Vagina (tissue), 2 donors: ENCODE measurements around the gene BIN1.

Experiments used
- POLR2A ChIP-seq, 2 donors: fragments of 450-650 bp; IDR thresholded peaks; one replicate each; pipeline ENCODE4 v1.6.1; 2017; ENCODE audit warnings: antibody characterized with exemption in 2 of 2, mild to moderate bottlenecking in 2 of 2, moderate library complexity in 2 of 2
- POLR2AphosphoS5 ChIP-seq, 2 donors: sonication (generic); formaldehyde crosslinking; IDR thresholded peaks; one replicate each; pipeline ENCODE4 v1.9.0; 2017; ENCODE audit warnings: antibody characterized with exemption in 2 of 2, mild to moderate bottlenecking in 2 of 2, low read depth in 1 of 2; ENCODE audit not compliant: insufficient read depth in 1 of 2
- TF ChIP-seq, protein P1 (sequence below), 3 experiments: fragments of 450-650 bp in 2 of 3; fragments of 200-600 bp in 1 of 3; sonication (generic) in 1 of 3; IDR thresholded peaks; one replicate each; pipeline ENCODE4 v1.5.1; 2017 to 2019; ENCODE audit warnings: antibody characterized with exemption in 3 of 3, mild to moderate bottlenecking in 2 of 3, moderate library complexity in 2 of 3

DNA sequence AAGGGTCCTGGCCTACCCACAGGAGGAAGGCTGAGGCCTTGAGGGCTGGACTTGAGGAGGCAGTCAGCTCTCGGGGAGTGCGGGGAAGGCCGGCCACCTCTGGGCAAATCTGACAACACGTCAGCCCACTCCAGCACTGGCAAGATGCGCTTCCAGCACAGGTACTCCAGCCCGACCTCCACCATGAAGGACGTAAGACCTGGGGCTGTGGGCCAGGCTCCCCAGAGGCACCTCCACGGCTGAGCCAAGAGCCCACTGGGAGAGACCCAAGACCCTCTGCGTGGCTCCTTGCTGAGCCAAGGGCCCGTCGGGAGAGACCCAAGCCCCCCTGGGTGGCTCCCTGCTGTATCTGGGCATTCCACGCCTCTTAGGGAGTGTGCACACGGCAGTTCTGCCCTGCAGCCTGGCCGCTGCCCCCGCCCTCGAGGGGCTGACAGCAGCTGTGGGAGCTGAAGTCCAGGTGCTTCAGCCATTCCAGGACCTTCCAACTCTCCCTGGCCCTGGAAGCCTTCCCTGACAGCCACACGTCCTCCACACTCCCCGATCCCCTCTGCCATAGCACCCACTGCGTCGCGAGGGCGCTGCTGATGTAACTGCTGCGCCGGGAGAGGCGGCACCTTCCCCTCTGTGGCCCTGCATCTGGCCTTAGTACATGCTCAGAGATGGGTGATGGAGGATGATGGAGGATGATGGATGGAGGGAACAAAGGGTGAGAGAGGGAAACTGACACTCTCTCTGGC is 50.2 kb downstream of the BIN1 start:
- TF ChIP-seq POLR2AphosphoS5 (IDR thresholded peaks at IDR 0.05; ENCODE audit: insufficient read depth in 1 of 2, low read depth in 1 of 2) (no peak), POLR2A (IDR thresholded peaks at IDR 0.05) (no peak)
- TF ChIP-seq, protein P1, sequence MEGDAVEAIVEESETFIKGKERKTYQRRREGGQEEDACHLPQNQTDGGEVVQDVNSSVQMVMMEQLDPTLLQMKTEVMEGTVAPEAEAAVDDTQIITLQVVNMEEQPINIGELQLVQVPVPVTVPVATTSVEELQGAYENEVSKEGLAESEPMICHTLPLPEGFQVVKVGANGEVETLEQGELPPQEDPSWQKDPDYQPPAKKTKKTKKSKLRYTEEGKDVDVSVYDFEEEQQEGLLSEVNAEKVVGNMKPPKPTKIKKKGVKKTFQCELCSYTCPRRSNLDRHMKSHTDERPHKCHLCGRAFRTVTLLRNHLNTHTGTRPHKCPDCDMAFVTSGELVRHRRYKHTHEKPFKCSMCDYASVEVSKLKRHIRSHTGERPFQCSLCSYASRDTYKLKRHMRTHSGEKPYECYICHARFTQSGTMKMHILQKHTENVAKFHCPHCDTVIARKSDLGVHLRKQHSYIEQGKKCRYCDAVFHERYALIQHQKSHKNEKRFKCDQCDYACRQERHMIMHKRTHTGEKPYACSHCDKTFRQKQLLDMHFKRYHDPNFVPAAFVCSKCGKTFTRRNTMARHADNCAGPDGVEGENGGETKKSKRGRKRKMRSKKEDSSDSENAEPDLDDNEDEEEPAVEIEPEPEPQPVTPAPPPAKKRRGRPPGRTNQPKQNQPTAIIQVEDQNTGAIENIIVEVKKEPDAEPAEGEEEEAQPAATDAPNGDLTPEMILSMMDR (IDR thresholded peaks at IDR 0.05) = no peak
